Loucy (cell line): ENCODE results near the gene IGLL1.

Experiments used
- EZH2phosphoT487 ChIP-seq: fragments of 200-600 bp; IDR thresholded peaks from 2 replicates; pipeline ENCODE4 v1.6.1; 2018; ENCODE audit warnings: antibody characterized with exemption, mild to moderate bottlenecking, moderate library complexity, borderline replicate concordance
- TF ChIP-seq, protein P1 (sequence below): fragments of 200-600 bp; sonication (generic); conservative IDR thresholded peaks from 2 replicates; pipeline ENCODE4 v1.5.1; 2014; ENCODE audit warnings: mild to moderate bottlenecking, antibody characterized with exemption, low read length

DNA sequence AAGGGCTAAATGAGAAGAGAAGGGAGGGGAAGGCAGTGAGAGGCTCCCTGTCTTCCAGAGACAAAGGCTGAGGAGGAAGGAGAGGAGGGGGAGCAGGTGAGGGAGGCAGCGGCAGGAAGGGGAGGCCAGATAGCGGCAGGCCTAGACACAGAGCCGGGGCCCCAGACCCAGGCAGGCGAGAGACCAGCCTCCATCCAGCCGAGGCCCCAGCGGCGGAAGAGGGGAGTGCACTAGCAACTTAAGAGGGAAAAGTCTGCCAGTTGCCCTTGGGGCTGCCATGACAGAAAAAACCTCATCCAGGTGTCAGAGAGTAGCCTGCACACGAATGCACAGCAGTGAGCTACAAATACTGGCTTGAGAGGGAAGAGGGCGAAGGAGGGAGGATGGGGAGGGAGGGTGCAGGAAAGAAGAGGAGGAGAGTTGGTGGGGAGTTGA, 46.7 kb downstream of the IGLL1 start:
- TF ChIP-seq, protein P1, sequence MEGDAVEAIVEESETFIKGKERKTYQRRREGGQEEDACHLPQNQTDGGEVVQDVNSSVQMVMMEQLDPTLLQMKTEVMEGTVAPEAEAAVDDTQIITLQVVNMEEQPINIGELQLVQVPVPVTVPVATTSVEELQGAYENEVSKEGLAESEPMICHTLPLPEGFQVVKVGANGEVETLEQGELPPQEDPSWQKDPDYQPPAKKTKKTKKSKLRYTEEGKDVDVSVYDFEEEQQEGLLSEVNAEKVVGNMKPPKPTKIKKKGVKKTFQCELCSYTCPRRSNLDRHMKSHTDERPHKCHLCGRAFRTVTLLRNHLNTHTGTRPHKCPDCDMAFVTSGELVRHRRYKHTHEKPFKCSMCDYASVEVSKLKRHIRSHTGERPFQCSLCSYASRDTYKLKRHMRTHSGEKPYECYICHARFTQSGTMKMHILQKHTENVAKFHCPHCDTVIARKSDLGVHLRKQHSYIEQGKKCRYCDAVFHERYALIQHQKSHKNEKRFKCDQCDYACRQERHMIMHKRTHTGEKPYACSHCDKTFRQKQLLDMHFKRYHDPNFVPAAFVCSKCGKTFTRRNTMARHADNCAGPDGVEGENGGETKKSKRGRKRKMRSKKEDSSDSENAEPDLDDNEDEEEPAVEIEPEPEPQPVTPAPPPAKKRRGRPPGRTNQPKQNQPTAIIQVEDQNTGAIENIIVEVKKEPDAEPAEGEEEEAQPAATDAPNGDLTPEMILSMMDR, result peak; percentile 38
- no peak for TF ChIP-seq EZH2phosphoT487
